Measurements from ENCODE around the gene C14orf119. TPM values are rescaled to one million over a fixed set of nuclear protein-coding genes. Genes with fewer than 3 reads are reported as not detected.

The C14orf119 gene
- total RNA-seq, 1 donor from 2014 or later, result 40.3 TPM

DNA sequence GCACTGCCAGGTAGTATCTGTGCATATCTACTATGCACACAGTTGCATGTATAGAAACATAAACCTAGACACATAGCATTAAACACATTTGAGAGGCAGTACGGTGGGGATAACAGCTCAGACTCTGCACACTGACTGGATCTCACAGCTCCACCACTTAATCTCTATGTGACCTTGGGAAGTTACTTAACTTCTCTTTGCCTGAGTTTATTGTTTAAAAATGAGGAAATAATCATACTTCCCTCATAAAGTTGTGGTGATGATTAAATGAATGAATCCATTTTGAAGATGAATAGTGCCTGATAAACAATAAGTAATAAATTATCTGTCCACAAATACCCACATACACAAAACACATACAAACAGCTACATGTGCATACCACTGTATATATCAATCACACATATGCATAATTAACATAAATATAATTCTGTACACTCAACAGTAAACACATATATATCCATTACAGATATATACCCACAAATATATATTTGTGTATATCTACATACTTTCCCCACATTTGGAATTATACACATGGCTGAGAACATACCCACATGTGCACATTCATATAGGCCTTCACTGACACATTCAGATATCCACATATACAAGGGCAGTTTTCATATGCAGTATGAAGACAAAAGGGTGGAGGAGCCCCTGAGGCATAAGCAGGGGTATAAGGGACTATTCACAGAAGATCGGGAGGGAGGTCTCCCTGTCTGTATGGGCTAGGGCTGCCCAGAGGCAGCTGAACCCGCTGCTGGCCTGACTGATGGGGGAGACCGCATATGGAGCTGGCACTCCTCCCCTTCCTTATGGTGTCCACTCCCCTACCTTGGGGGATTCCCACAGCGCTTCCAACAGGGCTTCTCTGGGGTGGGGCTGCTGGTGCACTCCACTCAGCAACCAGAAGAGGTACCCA lies 43.9 kb upstream of the C14orf119 start:
- Mint-ChIP-seq H3K36me3 (ENCODE audit: unreplicated experiment) (peaks cover 6% of the 10 kb centered on the region), H3K9me3 (ENCODE audit: unreplicated experiment) (peaks cover 14% of the 10 kb centered on the region), H3K27ac (ENCODE audit: unreplicated experiment) (peak overlapping the region; percentile 41), H3K4me3 (ENCODE audit: unreplicated experiment) (peak overlapping the region; percentile 39), H3K27me3 (ENCODE audit: unreplicated experiment) (peaks cover 10% of the 10 kb centered on the region), H3K4me1 (ENCODE audit: low read depth, unreplicated experiment) (peaks cover 45% of the 10 kb centered on the region)
- no peak for DNase-seq
- TF ChIP-seq, protein P1, sequence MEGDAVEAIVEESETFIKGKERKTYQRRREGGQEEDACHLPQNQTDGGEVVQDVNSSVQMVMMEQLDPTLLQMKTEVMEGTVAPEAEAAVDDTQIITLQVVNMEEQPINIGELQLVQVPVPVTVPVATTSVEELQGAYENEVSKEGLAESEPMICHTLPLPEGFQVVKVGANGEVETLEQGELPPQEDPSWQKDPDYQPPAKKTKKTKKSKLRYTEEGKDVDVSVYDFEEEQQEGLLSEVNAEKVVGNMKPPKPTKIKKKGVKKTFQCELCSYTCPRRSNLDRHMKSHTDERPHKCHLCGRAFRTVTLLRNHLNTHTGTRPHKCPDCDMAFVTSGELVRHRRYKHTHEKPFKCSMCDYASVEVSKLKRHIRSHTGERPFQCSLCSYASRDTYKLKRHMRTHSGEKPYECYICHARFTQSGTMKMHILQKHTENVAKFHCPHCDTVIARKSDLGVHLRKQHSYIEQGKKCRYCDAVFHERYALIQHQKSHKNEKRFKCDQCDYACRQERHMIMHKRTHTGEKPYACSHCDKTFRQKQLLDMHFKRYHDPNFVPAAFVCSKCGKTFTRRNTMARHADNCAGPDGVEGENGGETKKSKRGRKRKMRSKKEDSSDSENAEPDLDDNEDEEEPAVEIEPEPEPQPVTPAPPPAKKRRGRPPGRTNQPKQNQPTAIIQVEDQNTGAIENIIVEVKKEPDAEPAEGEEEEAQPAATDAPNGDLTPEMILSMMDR (IDR thresholded peaks at IDR 0.05; ENCODE audit: partially characterized antibody, unreplicated experiment), result no peak

DNA sequence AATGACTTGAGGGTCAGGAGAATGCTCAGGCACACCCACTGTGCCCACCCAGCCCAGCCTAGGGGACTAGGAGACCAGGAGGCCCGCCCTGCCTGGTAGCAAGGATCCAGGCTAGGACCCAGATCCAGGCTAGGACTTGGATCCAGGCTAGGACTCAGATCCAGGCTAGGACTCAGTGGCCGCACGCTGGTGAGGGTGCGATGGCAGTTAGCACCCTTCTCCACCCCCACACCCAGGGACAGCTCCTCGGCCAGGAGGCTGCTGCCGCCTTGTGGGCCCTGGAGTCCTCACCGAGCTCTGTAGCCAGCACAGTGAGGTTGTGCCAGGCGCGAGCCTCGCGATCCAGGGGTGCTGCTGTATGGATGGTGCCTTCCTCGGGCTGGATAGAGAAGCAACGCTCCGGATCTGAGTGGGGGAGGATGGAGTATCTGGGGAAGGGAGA lies 43.1 kb upstream of the C14orf119 start:
- peaks cover 45% of the 10 kb centered on the region for H3K4me1 Mint-ChIP-seq (ENCODE audit: low read depth, unreplicated experiment)
- no peak for DNase-seq
- H3K27ac Mint-ChIP-seq (ENCODE audit: unreplicated experiment), result peak overlapping the region; percentile 14

DNA sequence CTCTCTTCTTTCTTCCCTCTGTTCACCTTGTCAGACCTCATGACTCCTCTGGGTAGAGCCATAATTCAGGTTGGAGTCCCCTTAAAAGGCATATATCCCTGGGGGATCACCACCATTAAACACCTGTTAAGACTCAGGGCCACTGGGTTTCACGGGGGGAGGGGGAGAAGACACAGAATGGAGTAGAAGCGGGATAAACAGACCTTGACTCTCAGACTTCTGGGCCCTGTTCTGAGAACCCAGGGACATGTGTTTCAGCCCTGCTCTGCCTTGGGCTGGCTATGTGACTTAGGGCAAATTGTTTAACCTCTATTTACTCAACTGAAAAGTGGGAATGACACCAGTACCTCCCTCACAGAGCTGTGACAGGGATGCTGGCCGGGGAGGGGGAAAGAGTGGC lies 42.6 kb upstream of the C14orf119 start:
- H3K4me3 Mint-ChIP-seq (ENCODE audit: unreplicated experiment), result peak overlapping the region; percentile 57
- no peak for DNase-seq
- H3K27ac Mint-ChIP-seq (ENCODE audit: unreplicated experiment), result peak overlapping the region; percentile 55
- H3K36me3 Mint-ChIP-seq (ENCODE audit: unreplicated experiment), result peaks cover under 1% of the 10 kb centered on the region
- H3K27me3 Mint-ChIP-seq (ENCODE audit: unreplicated experiment), result peaks cover 12% of the 10 kb centered on the region
- peaks cover 11% of the 10 kb centered on the region for H3K9me3 Mint-ChIP-seq (ENCODE audit: unreplicated experiment)
- peaks cover 40% of the 10 kb centered on the region for H3K4me1 Mint-ChIP-seq (ENCODE audit: low read depth, unreplicated experiment)
- TF ChIP-seq, protein P1 (IDR thresholded peaks at IDR 0.05; ENCODE audit: partially characterized antibody, unreplicated experiment), result no peak

More for the DNA sequence above, 43.1 kb upstream of the C14orf119 start:
- H3K4me3 Mint-ChIP-seq (ENCODE audit: unreplicated experiment), result peak overlapping the region; percentile 57
- H3K27me3 Mint-ChIP-seq (ENCODE audit: unreplicated experiment), result peaks cover 13% of the 10 kb centered on the region
- peaks cover 5% of the 10 kb centered on the region for H3K36me3 Mint-ChIP-seq (ENCODE audit: unreplicated experiment)
- peaks cover 15% of the 10 kb centered on the region for H3K9me3 Mint-ChIP-seq (ENCODE audit: unreplicated experiment)
- TF ChIP-seq, protein P1 (IDR thresholded peaks at IDR 0.05; ENCODE audit: partially characterized antibody, unreplicated experiment), result no peak

DNA sequence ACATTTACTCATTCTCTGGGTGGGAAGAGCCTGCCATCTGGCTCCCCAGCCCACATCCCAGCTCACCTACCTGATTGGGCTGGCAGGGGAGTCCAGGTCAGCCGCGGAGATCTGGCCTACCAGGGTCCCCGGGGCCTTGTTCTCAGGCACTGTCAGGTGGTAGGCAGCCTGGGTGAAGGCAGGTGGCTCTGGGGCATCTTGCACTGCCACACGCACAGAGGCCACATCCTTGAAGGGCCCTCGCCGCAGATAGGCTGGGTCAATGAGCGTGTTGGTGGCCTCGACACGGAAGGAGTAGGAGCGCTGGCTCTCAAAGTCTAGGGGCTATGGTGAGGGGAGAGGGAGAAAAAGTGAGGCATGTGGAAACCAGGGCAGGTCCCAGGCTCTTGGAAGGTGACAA lies 41.9 kb upstream of the C14orf119 start:
- H3K36me3 Mint-ChIP-seq (ENCODE audit: unreplicated experiment), result no peaks in the 10 kb centered on the region

More for the DNA sequence above, 41.9 kb upstream of the C14orf119 start:
- H3K9me3 Mint-ChIP-seq (ENCODE audit: unreplicated experiment), result peaks cover 11% of the 10 kb centered on the region
- peaks cover 14% of the 10 kb centered on the region for H3K27me3 Mint-ChIP-seq (ENCODE audit: unreplicated experiment)
- no peak for DNase-seq
- TF ChIP-seq, protein P1 (IDR thresholded peaks at IDR 0.05; ENCODE audit: partially characterized antibody, unreplicated experiment), result no peak
- H3K27ac Mint-ChIP-seq (ENCODE audit: unreplicated experiment), result peak overlapping the region; percentile 81
- H3K4me1 Mint-ChIP-seq (ENCODE audit: low read depth, unreplicated experiment), result peaks cover 40% of the 10 kb centered on the region
- peak overlapping the region; percentile 21 for H3K4me3 Mint-ChIP-seq (ENCODE audit: unreplicated experiment)
